WTC11 (cell line): ENCODE measurements around the gene NOL4L. TPM values are rescaled to one million over a fixed set of nuclear protein-coding genes. Genes with fewer than 3 reads are reported as not detected.

Experiments
- ATAC-seq: fragments of 200-7000 bp; cut with Tn5 transposase; 2 replicates; pipeline ENCODE4 v1.10.0; 2021; ENCODE audit warnings: mild to moderate bottlenecking, moderate library complexity
- CTCF ChIA-PET: fragments of 300-600 bp; sonication (Branson Sonifier 250); formaldehyde crosslinking; loops from one replicate; lab custom pipeline; 2021; ENCODE audit warnings: antibody characterized with exemption; lab: Charles Lee
- POLR2A ChIA-PET: fragments of 350-600 bp; sonication (Branson Sonifier 250); formaldehyde crosslinking; loops from one replicate; lab custom pipeline; 2021; ENCODE audit warnings: antibody characterized with exemption; lab: Charles Lee
- DNase-seq: peaks from one replicate; pipeline ENCODE4 v3.0.0; 2021; ENCODE audit warnings: low spot score
- H3K27ac Mint-ChIP-seq: 2 replicates; pipeline ENCODE4 v1.8.0; 2021; ENCODE audit warnings: mixed read lengths
- H3K27me3 Mint-ChIP-seq: 2 replicates; pipeline ENCODE4 v1.8.0; 2021; ENCODE audit warnings: low read depth, mild to moderate bottlenecking, moderate library complexity, mixed read lengths
- H3K36me3 Mint-ChIP-seq: 2 replicates; pipeline ENCODE4 v1.8.0; 2021; ENCODE audit warnings: mixed read lengths
- H3K4me1 Mint-ChIP-seq: 2 replicates; pipeline ENCODE4 v1.8.0; 2022; ENCODE audit warnings: mixed read lengths
- H3K4me3 Mint-ChIP-seq: 2 replicates; pipeline ENCODE4 v1.8.0; 2021; ENCODE audit warnings: mild to moderate bottlenecking, moderate library complexity, mixed read lengths
- H3K9me3 Mint-ChIP-seq: 2 replicates; pipeline ENCODE4 v1.8.0; 2021; ENCODE audit warnings: mixed read lengths
- AR ChIP-seq: fragments of 250-450 bp; sonication (Bioruptor Pico); IDR thresholded peaks from 2 replicates; pipeline ENCODE4 v1.9.0; 2021; ENCODE audit warnings: mild to moderate bottlenecking
- ARID4B ChIP-seq: sonication (generic); formaldehyde crosslinking; IDR thresholded peaks from 2 replicates; pipeline ENCODE4 v1.8.0; 2023; ENCODE audit warnings: missing genetic modification reagents, mild to moderate bottlenecking, borderline replicate concordance
- EMX1 ChIP-seq: fragments of 250-450 bp; sonication (Bioruptor Pico); IDR thresholded peaks from 2 replicates; pipeline ENCODE4 v1.8.0; 2021; ENCODE audit warnings: mild to moderate bottlenecking
- GABPB1 ChIP-seq: sonication (generic); formaldehyde crosslinking; IDR thresholded peaks from 2 replicates; pipeline ENCODE4 v1.8.1; 2023; ENCODE audit warnings: mild to moderate bottlenecking, missing genetic modification reagents
- HMGA2 ChIP-seq: fragments of 250-450 bp; sonication (Bioruptor Pico); IDR thresholded peaks from 2 replicates; pipeline ENCODE4 v1.4.0; 2021; ENCODE audit warnings: mild to moderate bottlenecking, moderate library complexity
- JAZF1 ChIP-seq: fragments of 250-450 bp; sonication (Bioruptor Pico); IDR thresholded peaks from 2 replicates; pipeline ENCODE4 v1.9.0; 2021; ENCODE audit warnings: moderate library complexity, mild to moderate bottlenecking, inconsistent platforms
- JUN ChIP-seq: sonication (generic); formaldehyde crosslinking; IDR thresholded peaks from 2 replicates; pipeline ENCODE4 v1.8.0; 2023; ENCODE audit warnings: mild to moderate bottlenecking, missing genetic modification reagents
- KAT7 ChIP-seq: sonication (generic); formaldehyde crosslinking; IDR thresholded peaks from 2 replicates; pipeline ENCODE4 v1.8.1; 2023; ENCODE audit warnings: missing genetic modification reagents, mild to moderate bottlenecking, borderline replicate concordance
- MAX ChIP-seq: sonication (generic); formaldehyde crosslinking; IDR thresholded peaks from 2 replicates; pipeline ENCODE4 v1.8.0; 2022; ENCODE audit warnings: mild to moderate bottlenecking, missing genetic modification reagents
- MXD4 ChIP-seq: fragments of 250-450 bp; sonication (Bioruptor Pico); IDR thresholded peaks from 2 replicates; pipeline ENCODE4 v1.8.0; 2021; ENCODE audit warnings: mild to moderate bottlenecking, moderate library complexity, borderline replicate concordance
- NR2C2 ChIP-seq: sonication (generic); formaldehyde crosslinking; IDR thresholded peaks from 2 replicates; pipeline ENCODE4 v1.8.0; 2022; ENCODE audit warnings: mild to moderate bottlenecking, missing genetic modification reagents
- OVOL2 ChIP-seq: fragments of 250-450 bp; sonication (Bioruptor Pico); IDR thresholded peaks from 2 replicates; pipeline ENCODE4 v1.9.0; 2021; ENCODE audit warnings: mild to moderate bottlenecking, borderline replicate concordance
- TEAD1 ChIP-seq: sonication (generic); formaldehyde crosslinking; IDR thresholded peaks from 2 replicates; pipeline ENCODE4 v1.8.0; 2022; ENCODE audit warnings: mild to moderate bottlenecking, missing genetic modification reagents
- TEAD4 ChIP-seq: sonication (generic); formaldehyde crosslinking; IDR thresholded peaks from 2 replicates; pipeline ENCODE4 v1.8.0; 2022; ENCODE audit warnings: mild to moderate bottlenecking, missing genetic modification reagents
- TP53 ChIP-seq: sonication (generic); formaldehyde crosslinking; IDR thresholded peaks from 2 replicates; pipeline ENCODE4 v1.8.1; 2023; ENCODE audit warnings: mild to moderate bottlenecking, missing genetic modification reagents
- ZNF281 ChIP-seq: sonication (generic); formaldehyde crosslinking; IDR thresholded peaks from 2 replicates; pipeline ENCODE4 v1.8.0; 2023; ENCODE audit warnings: mild to moderate bottlenecking, missing genetic modification reagents
- total RNA-seq: library from RNA; stranded (reverse); gene quantifications from 3 replicates; pipeline ENCODE4 v1.2.3, GENCODE V29; 2021
- TF ChIP-seq, protein P1 (sequence below): sonication (generic); formaldehyde crosslinking; IDR thresholded peaks from 2 replicates; pipeline ENCODE4 v1.8.0; 2022; ENCODE audit warnings: missing genetic modification reagents

NOL4L gene
- total RNA-seq, 1 experiment from 2014 or later = 29.0 TPM

GRCh38 chr20:32395066-32395465 lies 190.1 kb downstream of the NOL4L start:
- H3K9me3 Mint-ChIP-seq = no peaks in the 10 kb centered on the region
- POLR2A ChIA-PET = no interaction called here
- H3K4me3 Mint-ChIP-seq = no peak overlapping the region
- TF ChIP-seq EMX1 (no peak), OVOL2 (CRISPR knock-in tag) (no peak), HMGA2 (no peak), AR (CRISPR knock-in tag) (no peak), JAZF1 (no peak), NR2C2 (CRISPR knock-in tag) (no peak), TEAD4 (no peak), JUN (no peak), TP53 (CRISPR knock-in tag) (no peak), ARID4B (CRISPR knock-in tag) (no peak), ZNF281 (CRISPR knock-in tag) (no peak), TEAD1 (no peak), KAT7 (CRISPR knock-in tag) (no peak), MXD4 (CRISPR knock-in tag) (no peak), MAX (no peak), GABPB1 (CRISPR knock-in tag) (no peak)
- TF ChIP-seq, protein P1, sequence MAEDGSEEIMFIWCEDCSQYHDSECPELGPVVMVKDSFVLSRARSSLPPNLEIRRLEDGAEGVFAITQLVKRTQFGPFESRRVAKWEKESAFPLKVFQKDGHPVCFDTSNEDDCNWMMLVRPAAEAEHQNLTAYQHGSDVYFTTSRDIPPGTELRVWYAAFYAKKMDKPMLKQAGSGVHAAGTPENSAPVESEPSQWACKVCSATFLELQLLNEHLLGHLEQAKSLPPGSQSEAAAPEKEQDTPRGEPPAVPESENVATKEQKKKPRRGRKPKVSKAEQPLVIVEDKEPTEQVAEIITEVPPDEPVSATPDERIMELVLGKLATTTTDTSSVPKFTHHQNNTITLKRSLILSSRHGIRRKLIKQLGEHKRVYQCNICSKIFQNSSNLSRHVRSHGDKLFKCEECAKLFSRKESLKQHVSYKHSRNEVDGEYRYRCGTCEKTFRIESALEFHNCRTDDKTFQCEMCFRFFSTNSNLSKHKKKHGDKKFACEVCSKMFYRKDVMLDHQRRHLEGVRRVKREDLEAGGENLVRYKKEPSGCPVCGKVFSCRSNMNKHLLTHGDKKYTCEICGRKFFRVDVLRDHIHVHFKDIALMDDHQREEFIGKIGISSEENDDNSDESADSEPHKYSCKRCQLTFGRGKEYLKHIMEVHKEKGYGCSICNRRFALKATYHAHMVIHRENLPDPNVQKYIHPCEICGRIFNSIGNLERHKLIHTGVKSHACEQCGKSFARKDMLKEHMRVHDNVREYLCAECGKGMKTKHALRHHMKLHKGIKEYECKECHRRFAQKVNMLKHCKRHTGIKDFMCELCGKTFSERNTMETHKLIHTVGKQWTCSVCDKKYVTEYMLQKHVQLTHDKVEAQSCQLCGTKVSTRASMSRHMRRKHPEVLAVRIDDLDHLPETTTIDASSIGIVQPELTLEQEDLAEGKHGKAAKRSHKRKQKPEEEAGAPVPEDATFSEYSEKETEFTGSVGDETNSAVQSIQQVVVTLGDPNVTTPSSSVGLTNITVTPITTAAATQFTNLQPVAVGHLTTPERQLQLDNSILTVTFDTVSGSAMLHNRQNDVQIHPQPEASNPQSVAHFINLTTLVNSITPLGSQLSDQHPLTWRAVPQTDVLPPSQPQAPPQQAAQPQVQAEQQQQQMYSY (CRISPR knock-in tag) = no peak
- TF ChIP-seq, all 79 proteins: peak for 0
- H3K27me3 Mint-ChIP-seq = no peaks in the 10 kb centered on the region
- no peak for ATAC-seq
- no peak overlapping the region for H3K27ac Mint-ChIP-seq
- CTCF ChIA-PET = interaction anchor here (0.6 kb wide), 1 partner anchor 16 kb away, joined by 3 read pairs; no protein-coding TSS in a partner anchor
- no peaks in the 10 kb centered on the region for H3K4me1 Mint-ChIP-seq
- DNase-seq = no peak
- no peaks in the 10 kb centered on the region for H3K36me3 Mint-ChIP-seq

Other genes starting within 250 kb of the NOL4L start
- 20.7 to 22.7 TPM (median 21.3 TPM) in 3 replicates for gene ASXL1, start 227.0 kb downstream of the NOL4L start, total RNA-seq
- 0.07 to 0.34 TPM (median 0.15 TPM) in 3 replicates for gene C20orf203, start 88.6 kb upstream of the NOL4L start, total RNA-seq
- gene COMMD7, start 158.1 kb upstream of the NOL4L start, total RNA-seq = 41.8 to 42.4 TPM (median 42.3 TPM) in 3 replicates
- gene DNMT3B, start 177.1 kb upstream of the NOL4L start, total RNA-seq = 638 to 682 TPM (median 641 TPM) in 3 replicates
- 154 to 159 TPM (median 155 TPM) in 3 replicates for gene MAPRE1, start 234.6 kb upstream of the NOL4L start, total RNA-seq